ENCODE data around the gene TMPRSS11D.

DNA sequence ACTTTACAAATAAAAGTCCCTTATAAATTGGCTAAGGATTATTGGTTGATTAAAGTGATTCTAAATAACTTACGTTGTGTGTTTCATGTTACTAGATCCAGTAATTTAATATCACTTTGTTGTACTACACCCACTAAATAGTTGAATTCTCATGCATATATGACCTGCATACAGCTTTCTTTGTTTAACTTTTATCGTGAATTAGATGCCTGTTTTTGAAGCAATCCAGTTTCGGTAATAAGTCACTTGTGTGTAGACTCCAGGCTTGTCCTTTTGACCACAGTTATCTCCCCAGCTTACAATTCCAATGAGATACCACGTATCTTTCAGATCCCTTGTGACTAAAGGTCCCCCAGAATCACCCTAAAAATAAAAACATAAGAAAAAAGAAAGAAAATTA is 27.3 kb upstream of the TMPRSS11D start:
- no peak for TF ChIP-seq POLR2A (IDR thresholded peaks at IDR 0.05; ENCODE audit: low read depth, low read length)
- no peak for TF ChIP-seq POLR2AphosphoS5 (IDR thresholded peaks at IDR 0.05; ENCODE audit: low read depth, low read length)

Measured in GM12892 (cell line).